ENCODE data around the gene KRT20.

GRCh38 chr17:40901981-40902474 lies 17.0 kb upstream of the KRT20 start:
- peak; percentile 11 for TF ChIP-seq MAX (IDR thresholded peaks at IDR 0.05)
- TF ChIP-seq CTCF (IDR thresholded peaks at IDR 0.05; ENCODE audit: low read depth, low read length, missing input control) = no peak
- peak in 1 of 2 donors; percentile 60 for TF ChIP-seq JUND (IDR thresholded peaks at IDR 0.05)
- TF ChIP-seq ATF3 (IDR thresholded peaks at IDR 0.05) = no peak
- TF ChIP-seq EGR1 (IDR thresholded peaks at IDR 0.05; ENCODE audit: low read depth in 2 of 2) = no peak
